K562 (cell line): ENCODE data around the gene PI4K2A. TPM values are rescaled to one million over a fixed set of nuclear protein-coding genes. Genes with fewer than 3 reads are reported as not detected.

ENCODE experiments used
- ATAC-seq: fragments of 200-7000 bp; cut with Tn5 transposase; 3 replicates; pipeline ENCODE4 v1.9.1; 2020; ENCODE audit warnings: moderate library complexity
- BruUV-seq: library from RNA; stranded (reverse); fragments of 400-500 nt; replicated peaks from 2 replicates; lab custom pipeline; 2021; lab: Mats Ljungman, UMichigan
- CTCF ChIA-PET: fragments of 300-600 bp; formaldehyde crosslinking; extraction: SDS; loops from one replicate; lab custom pipeline; 2021; ENCODE audit warnings: low intra/inter-chr PET ratio; lab: Yijun Ruan, JAX
- POLR2A ChIA-PET: fragments of 300-600, 350-650 bp; sonication (Branson Sonifier 250); formaldehyde crosslinking; extraction: SDS; loops from one replicate; lab custom pipeline; 2021; ENCODE audit warnings: antibody characterized with exemption, inconsistent platforms; lab: Yijun Ruan, JAX
- DNase-seq, 4 experiments: peaks; one replicate each; pipeline versions ENCODE4 v3.0.0 to v3.0.0-alpha.2; 2011 to 2018; ENCODE audit warnings: low spot score in 3 of 4, mixed read lengths in 3 of 4; ENCODE audit errors: extremely low read depth in 1 of 4
- FAIRE-seq: peaks from 2 replicates; lab custom pipeline; 2011; peaks lifted over from hg19 to GRCh38; lab: Jason Lieb, UNC
- H2AFZ ChIP-seq: 2 replicates; pipeline ENCODE4 v1.6.0; 2011; ENCODE audit warnings: low read depth, low read length, control low read depth, inconsistent platforms
- H3K27ac ChIP-seq: fragments of 200-600 bp; 3 replicates; pipeline ENCODE4 v1.8.0; 2011; ENCODE audit warnings: low read depth, mild to moderate bottlenecking, control low read depth, inconsistent platforms, low read length, moderate library complexity, mixed read lengths; ENCODE audit errors: extremely low read depth
- H3K27me3 ChIP-seq, 2 experiments: fragments of 300-600 bp in 1 of 2; 2 replicates in 1 of 2; 3 replicates in 1 of 2; pipeline versions ENCODE4 v1.6.0 to v1.8.0; 2011; ENCODE audit warnings: inconsistent platforms in 2 of 2, low read length in 2 of 2, mild to moderate bottlenecking in 1 of 2, mixed read lengths in 1 of 2, moderate library complexity in 1 of 2; ENCODE audit not compliant: control insufficient read depth in 2 of 2, insufficient read depth in 2 of 2
- H3K36me3 ChIP-seq: fragments of 300-600 bp; 3 replicates; pipeline ENCODE4 v1.8.0; 2011; ENCODE audit warnings: mild to moderate bottlenecking, low read length, inconsistent platforms; ENCODE audit not compliant: control insufficient read depth, insufficient read depth
- H3K4me1 ChIP-seq, 2 experiments: fragments of 200-600 bp in 1 of 2; replicated peaks in 1 of 2; 2 replicates in 1 of 2; 3 replicates in 1 of 2; pipeline versions ENCODE4 v1.5.1 to v1.8.0; 2011; ENCODE audit warnings: inconsistent platforms in 2 of 2, low read length in 2 of 2, mild to moderate bottlenecking in 1 of 2, mixed read lengths in 1 of 2, moderate library complexity in 1 of 2; ENCODE audit not compliant: control insufficient read depth in 2 of 2, insufficient read depth in 2 of 2
- H3K4me2 ChIP-seq: 2 replicates; pipeline ENCODE4 v1.6.1; 2011; ENCODE audit warnings: low read length, control low read depth, inconsistent platforms, mixed read lengths; ENCODE audit not compliant: insufficient read depth
- H3K4me3 ChIP-seq: fragments of 200-600 bp; sonication (generic), shearing (Covaris generic); 2 replicates; pipeline ENCODE4 v1.5.1; 2016; ENCODE audit warnings: control low read depth, inconsistent platforms
- H3K79me2 ChIP-seq: fragments of 200-600 bp; 3 replicates; pipeline ENCODE4 v1.8.0; 2011; ENCODE audit warnings: low read length, inconsistent platforms; ENCODE audit not compliant: control insufficient read depth, insufficient read depth
- H3K9ac ChIP-seq, 2 experiments: 2 replicates each; pipeline versions ENCODE4 v1.6.0 to v1.6.1; 2011; ENCODE audit warnings: low read depth in 2 of 2, low read length in 2 of 2, control low read depth in 1 of 2, inconsistent platforms in 1 of 2, mild to moderate bottlenecking in 1 of 2, mixed read lengths in 1 of 2; ENCODE audit not compliant: insufficient read depth in 1 of 2
- H3K9me1 ChIP-seq: one replicate; pipeline ENCODE4 v1.6.0; 2011; ENCODE audit warnings: inconsistent platforms, mild to moderate bottlenecking, low read length, moderate library complexity; ENCODE audit not compliant: control insufficient read depth, insufficient read depth
- H3K9me3 ChIP-seq: replicated peaks from 2 replicates; pipeline ENCODE4 v1.5.1; 2011; ENCODE audit warnings: low read depth, low read length, inconsistent platforms; ENCODE audit not compliant: control insufficient read depth, insufficient read depth
- H4K20me1 ChIP-seq: replicated peaks from 2 replicates; pipeline ENCODE4 v1.6.1; 2011; ENCODE audit warnings: low read length, inconsistent platforms, mixed read lengths; ENCODE audit not compliant: control insufficient read depth, insufficient read depth
- RREB1 ChIP-seq: fragments of 250-450 bp; sonication (Bioruptor Pico); IDR thresholded peaks from 2 replicates; pipeline ENCODE4 v1.4.0; 2020
- SAFB ChIP-seq: fragments of 200-400 bp; formaldehyde crosslinking; IDR thresholded peaks from 2 replicates; pipeline ENCODE4 v1.6.1; 2017; ENCODE audit warnings: low read depth, low read length, borderline replicate concordance
- THRAP3 ChIP-seq: fragments of 450-650 bp; IDR thresholded peaks from 2 replicates; pipeline ENCODE4 v1.6.1; 2016; ENCODE audit warnings: mild to moderate bottlenecking, inconsistent platforms, borderline replicate concordance
- ZBTB1 ChIP-seq: sonication (generic); formaldehyde crosslinking; IDR thresholded peaks from 2 replicates; pipeline ENCODE4 v1.8.1; 2023; ENCODE audit warnings: missing genetic modification reagents, low read depth, mild to moderate bottlenecking, borderline replicate concordance
- ZBTB40 ChIP-seq, 2 experiments: fragments of 450-650 bp in 1 of 2; sonication (generic) in 1 of 2; formaldehyde crosslinking in 1 of 2; IDR thresholded peaks; 2 replicates each; pipeline versions ENCODE4 v1.7.1 to v1.9.0; 2016 to 2022; ENCODE audit warnings: inconsistent platforms in 1 of 2, mild to moderate bottlenecking in 1 of 2, missing genetic modification reagents in 1 of 2
- WGBS: fragments of 100-300 bp; shearing (Covaris generic); methylation state at CpG from one replicate; pipeline ENCODE4 v1.1.6; 2016; ENCODE audit warnings: low coverage, mixed read lengths; ENCODE audit not compliant: insufficient coverage; ENCODE audit errors: missing lambda C conversion rate; 5-methylcytosine and 5-hydroxymethylcytosine counted together
- in situ Hi-C: fragments of 300-500 bp; cut with MboI; formaldehyde crosslinking; loops from 4 replicates; pipeline ENCODE4 v1.15.0; 2018; ENCODE audit warnings: inconsistent platforms, mixed read lengths
- intact Hi-C: fragments of 100-400 bp; cut with micrococcal nuclease; formaldehyde crosslinking; loops from 2 replicates; pipeline ENCODE4 v1.14.2; 2022
- polyA plus RNA-seq, 8 experiments: library from polyadenylated mRNA; depleted of rRNA in 4 of 8; stranded (reverse) in 5 of 8; unstranded in 3 of 8; fragments of >200 nt; fragmentation: Nextera tagmentation in 2 of 8; fragmentation: Illumina TruSeq in 1 of 8; extraction: Ambion mirVana in 2 of 8; extraction: Trizol in 1 of 8; gene quantifications; 2 replicates each; pipeline versions ENCODE4 v1.2.1 to v1.2.3, GENCODE V29; 2011 to 2014; ENCODE audit warnings: inconsistent platforms in 1 of 8, missing spikeins in 1 of 8
- total RNA-seq, 7 experiments: library from RNA; depleted of rRNA in 6 of 7; stranded (reverse); fragments of >200 nt in 6 of 7; fragmentation: Illumina TruSeq in 2 of 7; extraction: Trizol in 2 of 7; gene quantifications; 2 replicates each; pipeline versions ENCODE4 v1.2.1 to v1.2.3, GENCODE V29; 2011 to 2021; ENCODE audit warnings: low replicate concordance in 1 of 7

The PI4K2A gene
- total and polyA plus RNA-seq, 9 of the 15 experiments (the other 6 are each of a cell fraction or from before 2014, with no cell fraction given), result 4.4 to 28.4 (median 16.5) TPM

- H3K36me3 ChIP-seq, result peaks cover 3% of the 10 kb centered on the region; the same call in 1 of the 3 replicates
- ChIA-PET POLR2A (no interaction called here), CTCF (no interaction called here)
- no peak for DNase-seq
- no peak for ATAC-seq
- H3K79me2 ChIP-seq, result peaks cover 22% of the 10 kb centered on the region
- no peak overlapping the region for H3K4me3 ChIP-seq
- no peak for FAIRE-seq
- H2AFZ ChIP-seq, result no peak overlapping the region
- no TSS peak for BruUV-seq
- H3K9ac ChIP-seq, result no peak overlapping the region
- no peak overlapping the region for H3K27ac ChIP-seq
- H3K9me1 ChIP-seq, result no peaks in the 10 kb centered on the region
- intact Hi-C loops, result no loop called here
- H4K20me1 ChIP-seq, result no peaks in the 10 kb centered on the region
- in situ Hi-C loops, result no loop called here
- no peak overlapping the region for H3K4me2 ChIP-seq
- H3K27me3 ChIP-seq, result no peaks in the 10 kb centered on the region
- H3K9me3 ChIP-seq, result no peaks in the 10 kb centered on the region
- peaks cover 3 to 12% of the 10 kb centered on the region in 2 experiments; a peak in 4 of 5 replicates for H3K4me1 ChIP-seq
- WGBS, result 56% methylated on average over 1 of the region's 1 CpG
- TF ChIP-seq ZBTB40 (IDR thresholded peaks at IDR 0.05) (no peak), ZBTB40 (CRISPR knock-in tag; IDR thresholded peaks at IDR 0.05) (no peak), SAFB (no peak), RREB1 (no peak), ZBTB1 (CRISPR knock-in tag) (no peak), THRAP3 (no peak)
These were observed 4.9 kb upstream of the PI4K2A start for GRCh38 chr10:97635577-97635976.
